Activated gamma-delta T cell treated with Interleukin-2 at 50 U/mL for 16 hours (primary cell): ENCODE data around the gene ARRB1.

Experiments
- DNase-seq: peaks from one replicate; pipeline ENCODE4 v3.0.0-alpha.2; 2020

Gene ARRB1

GRCh38 chr11:75273411-75274391, 77.8 kb downstream of the ARRB1 start:
- DNase-seq, result no peak

GRCh38 chr11:75272821-75273301, 78.6 kb downstream of the ARRB1 start:
- no peak for DNase-seq

- no peak for DNase-seq
Observed at GRCh38 chr11:75272391-75272790, 79.1 kb downstream of the ARRB1 start.

GRCh38 chr11:75271730-75272129, 79.7 kb downstream of the ARRB1 start:
- DNase-seq, result no peak

GRCh38 chr11:75270896-75271418, 80.5 kb downstream of the ARRB1 start:
- DNase-seq, result peak; percentile 19

GRCh38 chr11:75269896-75270295, 81.6 kb downstream of the ARRB1 start:
- no peak for DNase-seq

GRCh38 chr11:75269367-75269660, 82.1 kb downstream of the ARRB1 start:
- DNase-seq, result no peak

- DNase-seq, result no peak
Observed at GRCh38 chr11:75268626-75269366, 82.7 kb downstream of the ARRB1 start.

- DNase-seq, result no peak
Observed at GRCh38 chr11:75267171-75267970, 84.1 kb downstream of the ARRB1 start.

GRCh38 chr11:75265851-75266531, 85.5 kb downstream of the ARRB1 start:
- DNase-seq, result no peak

- no peak for DNase-seq
Observed at GRCh38 chr11:75264971-75265370, 86.5 kb downstream of the ARRB1 start.

GRCh38 chr11:75264356-75264755, 87.1 kb downstream of the ARRB1 start:
- DNase-seq, result no peak

- DNase-seq, result peak; percentile 28
Observed at GRCh38 chr11:75263944-75264349, 87.5 kb downstream of the ARRB1 start.

- DNase-seq, result no peak
Observed at GRCh38 chr11:75262961-75263852, 88.3 kb downstream of the ARRB1 start.

- no peak for DNase-seq
Observed at GRCh38 chr11:75262436-75262835, 89.0 kb downstream of the ARRB1 start.

- DNase-seq, result no peak
Observed at GRCh38 chr11:75261902-75262361, 89.5 kb downstream of the ARRB1 start.

- no peak for DNase-seq
Observed at GRCh38 chr11:75260396-75261170, 90.9 kb downstream of the ARRB1 start.

GRCh38 chr11:75254326-75254725, 97.1 kb downstream of the ARRB1 start:
- no peak for DNase-seq

GRCh38 chr11:75249704-75250103, 101.8 kb downstream of the ARRB1 start:
- no peak for DNase-seq

- no peak for DNase-seq
Observed at GRCh38 chr11:75248924-75249256, 102.6 kb downstream of the ARRB1 start.
